PFSK-1 (cell line): Measurements from ENCODE around the gene EVL.

Experiments
- FOXP2 ChIP-seq: optimal IDR thresholded peaks from 2 replicates; pipeline ENCODE3; 2011; ENCODE audit warnings: borderline replicate concordance, control low read depth, inconsistent platforms; ENCODE audit not compliant: insufficient read depth; ENCODE audit errors: extremely low read length, extremely low read depth
- POLR2AphosphoS5 ChIP-seq: IDR thresholded peaks from 2 replicates; pipeline ENCODE4 v1.6.1; 2012; ENCODE audit warnings: low read depth, mild to moderate bottlenecking, control low read depth, low read length, moderate library complexity
- SIN3A ChIP-seq: IDR thresholded peaks from 2 replicates; pipeline ENCODE4 v1.6.1; 2012; ENCODE audit warnings: mild to moderate bottlenecking, low read length, moderate library complexity, borderline replicate concordance; ENCODE audit not compliant: insufficient read depth
- TAF1 ChIP-seq: IDR thresholded peaks from 2 replicates; pipeline ENCODE4 v1.6.1; 2012; ENCODE audit warnings: low read length, control low read depth, borderline replicate concordance; ENCODE audit not compliant: insufficient read depth
- TF ChIP-seq, protein P1 (sequence below), 2 experiments: IDR thresholded peaks; 2 replicates each; pipeline versions ENCODE4 v1.6.1 to v1.8.0; 2011 to 2012; ENCODE audit warnings: low read depth in 2 of 2, low read length in 2 of 2, control low read depth in 1 of 2, inconsistent platforms in 1 of 2, mild to moderate bottlenecking in 1 of 2, moderate library complexity in 1 of 2; ENCODE audit not compliant: insufficient read depth in 1 of 2

EVL gene

DNA sequence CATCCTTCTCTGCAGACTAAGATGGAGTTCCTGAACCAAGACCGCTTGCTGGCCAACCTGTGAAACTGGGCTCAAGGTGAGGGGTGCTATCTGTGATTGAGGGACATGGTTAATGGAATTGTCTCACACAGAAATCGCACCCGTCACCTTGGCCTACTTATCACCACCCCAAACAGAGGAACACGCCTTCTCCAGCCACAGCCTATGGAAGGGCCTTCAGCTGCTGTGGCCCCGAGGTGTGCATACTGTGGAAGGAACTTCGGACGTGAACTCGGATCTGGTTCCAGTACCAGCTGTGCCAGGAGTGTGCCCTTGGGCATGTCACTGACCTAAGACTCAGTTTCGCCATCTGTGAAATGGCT lies 44.4 kb downstream of the EVL start:
- TF ChIP-seq TAF1 (no peak), SIN3A (no peak), POLR2AphosphoS5 (no peak), FOXP2 (no peak)
- TF ChIP-seq, protein P1, sequence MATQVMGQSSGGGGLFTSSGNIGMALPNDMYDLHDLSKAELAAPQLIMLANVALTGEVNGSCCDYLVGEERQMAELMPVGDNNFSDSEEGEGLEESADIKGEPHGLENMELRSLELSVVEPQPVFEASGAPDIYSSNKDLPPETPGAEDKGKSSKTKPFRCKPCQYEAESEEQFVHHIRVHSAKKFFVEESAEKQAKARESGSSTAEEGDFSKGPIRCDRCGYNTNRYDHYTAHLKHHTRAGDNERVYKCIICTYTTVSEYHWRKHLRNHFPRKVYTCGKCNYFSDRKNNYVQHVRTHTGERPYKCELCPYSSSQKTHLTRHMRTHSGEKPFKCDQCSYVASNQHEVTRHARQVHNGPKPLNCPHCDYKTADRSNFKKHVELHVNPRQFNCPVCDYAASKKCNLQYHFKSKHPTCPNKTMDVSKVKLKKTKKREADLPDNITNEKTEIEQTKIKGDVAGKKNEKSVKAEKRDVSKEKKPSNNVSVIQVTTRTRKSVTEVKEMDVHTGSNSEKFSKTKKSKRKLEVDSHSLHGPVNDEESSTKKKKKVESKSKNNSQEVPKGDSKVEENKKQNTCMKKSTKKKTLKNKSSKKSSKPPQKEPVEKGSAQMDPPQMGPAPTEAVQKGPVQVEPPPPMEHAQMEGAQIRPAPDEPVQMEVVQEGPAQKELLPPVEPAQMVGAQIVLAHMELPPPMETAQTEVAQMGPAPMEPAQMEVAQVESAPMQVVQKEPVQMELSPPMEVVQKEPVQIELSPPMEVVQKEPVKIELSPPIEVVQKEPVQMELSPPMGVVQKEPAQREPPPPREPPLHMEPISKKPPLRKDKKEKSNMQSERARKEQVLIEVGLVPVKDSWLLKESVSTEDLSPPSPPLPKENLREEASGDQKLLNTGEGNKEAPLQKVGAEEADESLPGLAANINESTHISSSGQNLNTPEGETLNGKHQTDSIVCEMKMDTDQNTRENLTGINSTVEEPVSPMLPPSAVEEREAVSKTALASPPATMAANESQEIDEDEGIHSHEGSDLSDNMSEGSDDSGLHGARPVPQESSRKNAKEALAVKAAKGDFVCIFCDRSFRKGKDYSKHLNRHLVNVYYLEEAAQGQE (IDR thresholded peaks at IDR 0.05; ENCODE audit: insufficient read depth in 1 of 2, low read depth in 2 of 2, low read length in 2 of 2) = no peak

DNA sequence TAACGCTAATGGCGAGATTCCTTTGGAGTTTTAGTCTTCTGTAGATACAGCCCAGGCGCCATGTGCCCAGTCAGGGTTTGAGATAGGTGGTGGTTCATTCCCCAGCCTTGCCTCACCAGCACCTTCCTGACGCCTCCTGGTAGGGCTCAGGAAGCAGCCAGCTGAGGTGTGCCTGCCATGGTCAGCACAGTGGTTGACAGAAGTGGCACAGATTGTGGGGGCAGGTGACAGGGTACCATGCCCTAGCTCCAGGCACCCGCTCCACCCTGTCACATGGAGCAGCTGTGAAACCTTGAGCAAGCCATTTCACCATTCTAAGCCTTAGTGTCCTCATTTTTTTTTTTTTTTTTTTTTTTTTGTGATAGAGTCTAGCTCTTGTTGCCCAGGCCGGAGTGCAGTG lies 45.6 kb downstream of the EVL start:
- TF ChIP-seq TAF1 (no peak), FOXP2 (no peak), POLR2AphosphoS5 (no peak), SIN3A (no peak)
- TF ChIP-seq, protein P1 (IDR thresholded peaks at IDR 0.05; ENCODE audit: insufficient read depth in 1 of 2, low read depth in 2 of 2, low read length in 2 of 2) = no peak

DNA sequence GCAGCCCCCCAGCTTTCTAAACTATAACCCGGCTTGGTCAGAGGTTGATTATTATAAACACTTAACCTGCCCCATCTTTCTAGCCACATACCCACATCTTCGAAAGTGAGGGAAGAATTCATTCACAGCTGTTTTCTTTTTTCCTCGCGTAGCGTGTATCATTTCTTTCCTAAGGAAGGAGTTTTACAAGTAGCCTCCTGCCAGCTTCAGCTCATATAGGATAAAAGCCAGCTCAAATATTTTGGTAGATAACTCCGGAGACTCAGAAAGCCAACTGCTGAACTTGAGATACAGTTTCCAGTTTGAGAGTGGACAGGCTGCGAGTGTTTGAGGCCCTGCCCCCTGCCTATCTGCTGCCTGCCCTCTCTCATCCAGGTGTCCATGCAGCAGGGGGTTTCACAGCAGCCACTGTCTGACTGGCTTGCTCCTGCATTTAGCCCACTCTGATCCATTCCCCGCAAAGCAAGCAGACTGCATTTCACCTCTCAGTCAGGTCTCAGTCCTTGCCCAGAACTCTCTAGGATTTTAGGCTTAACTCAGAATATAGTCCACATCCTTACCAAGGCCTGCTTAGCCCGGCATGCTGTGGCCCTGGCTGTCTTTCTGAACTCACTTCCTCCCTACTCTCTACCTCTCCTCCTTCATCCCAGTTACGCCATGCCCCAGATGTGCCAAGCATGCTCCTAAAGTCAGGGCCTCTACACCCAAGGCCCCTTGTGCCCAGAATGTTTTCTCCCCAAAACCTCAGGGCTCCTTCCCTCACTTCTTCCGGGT lies 46.9 kb downstream of the EVL start:
- TF ChIP-seq POLR2AphosphoS5 (no peak), SIN3A (no peak)

DNA sequence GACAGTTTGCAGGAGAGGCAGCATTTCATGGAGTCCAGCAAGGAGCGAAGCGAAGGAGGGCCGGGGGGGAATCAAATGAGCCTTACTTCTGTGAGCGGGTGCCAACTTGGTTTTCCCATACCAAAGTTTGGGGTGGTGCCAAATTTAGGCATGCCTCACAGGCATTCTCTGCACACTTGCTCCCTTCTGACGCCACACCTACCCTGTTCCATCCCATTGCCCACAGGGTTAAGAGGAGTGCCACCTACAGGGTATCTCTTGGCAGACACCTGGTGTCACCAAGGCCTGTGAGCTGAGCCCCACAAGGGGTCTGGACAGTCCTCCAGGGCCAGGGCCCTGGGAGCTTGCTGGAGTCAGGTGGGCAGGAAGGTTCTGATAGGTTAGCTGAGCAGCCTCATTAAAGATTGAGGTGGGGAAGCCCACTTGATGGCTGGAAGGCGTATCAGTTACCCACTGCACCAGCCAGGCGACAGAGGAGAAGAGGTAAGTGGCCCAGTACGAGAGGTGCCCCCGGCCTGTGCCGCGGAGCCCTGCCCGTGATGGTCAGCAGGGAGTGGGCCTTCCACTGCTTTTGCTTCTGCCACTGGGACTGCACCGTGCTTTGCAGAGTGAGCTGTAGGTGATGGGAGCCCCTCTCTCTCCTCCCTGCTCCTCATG lies 49.0 kb downstream of the EVL start:
- TF ChIP-seq, protein P1 (IDR thresholded peaks at IDR 0.05; ENCODE audit: insufficient read depth in 1 of 2, low read depth in 2 of 2, low read length in 2 of 2) = no peak
- TF ChIP-seq SIN3A (no peak), TAF1 (no peak), FOXP2 (no peak), POLR2AphosphoS5 (no peak)

DNA sequence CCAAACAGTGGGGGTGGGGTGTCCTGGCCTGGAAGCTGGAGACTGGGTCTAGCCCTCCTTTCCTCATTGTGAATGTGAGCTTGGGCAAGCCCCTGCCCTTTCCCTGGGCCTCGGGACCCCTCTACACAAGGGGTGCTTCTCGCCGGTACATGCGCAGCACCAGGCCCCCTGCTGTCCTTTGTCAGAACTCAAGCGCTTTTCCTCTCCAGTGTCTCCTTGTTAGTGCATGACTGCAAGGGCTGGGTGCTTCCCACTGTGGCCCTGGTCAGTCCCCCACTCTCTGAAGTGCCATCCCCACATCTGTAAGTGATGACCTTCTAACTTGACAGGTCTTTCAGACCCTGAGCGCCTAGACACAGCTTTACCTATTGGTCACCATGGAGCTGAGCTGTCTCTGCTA lies 50.0 kb downstream of the EVL start:
- TF ChIP-seq SIN3A (no peak), TAF1 (no peak), FOXP2 (no peak), POLR2AphosphoS5 (no peak)
- TF ChIP-seq, protein P1 (IDR thresholded peaks at IDR 0.05; ENCODE audit: insufficient read depth in 1 of 2, low read depth in 2 of 2, low read length in 2 of 2) = no peak
